ENCODE data around the gene GAREM2.

- no peak for TF ChIP-seq GABPA (IDR thresholded peaks at IDR 0.05 in 1 of 2, conservative IDR thresholded peaks at IDR 0.05 in 1 of 2)
- no peak for TF ChIP-seq CTCF (IDR thresholded peaks at IDR 0.05; ENCODE audit: low read depth, low read length, missing input control)
- TF ChIP-seq MAX (IDR thresholded peaks at IDR 0.05), result no peak
These were observed 24.0 kb downstream of the GAREM2 start for GRCh38 chr2:26196683-26197418.
